Measurements from ENCODE around the gene CENPP. TPM values are rescaled to one million over a fixed set of nuclear protein-coding genes. Genes with fewer than 3 reads are reported as not detected.
A peak's percentile ranks its signal among the peaks of the same experiment; 100 is the strongest.

CENPP gene
- total RNA-seq, 4 donors from 2014 or later, result 2.8 to 51.2 (median 4.9) TPM

DNA sequence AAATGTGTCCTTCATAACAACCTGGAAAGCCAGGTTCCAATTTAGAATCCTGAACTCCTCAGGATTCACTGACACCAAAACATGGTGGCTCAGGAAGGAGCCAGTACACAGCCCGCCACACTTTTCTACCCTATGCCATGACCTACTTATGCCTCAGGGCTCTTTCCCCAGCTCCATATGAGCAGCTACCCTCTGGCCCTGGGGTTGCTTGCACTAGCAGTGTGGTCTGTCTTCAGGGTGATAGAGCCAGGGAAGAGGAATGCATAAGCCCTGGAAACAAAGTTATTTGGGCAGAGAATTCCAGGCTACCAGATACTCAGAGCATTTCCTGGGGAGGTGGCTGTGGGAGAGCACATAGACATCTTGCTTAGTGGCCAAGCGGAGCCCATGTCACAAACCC is 225.0 kb downstream of the CENPP start:
- Histone ChIP-seq H3K4me1 (no peaks in the 10 kb centered on the region), H3K36me3 (no peaks in the 10 kb centered on the region), H3K27me3 (no peaks in the 10 kb centered on the region), H3K27ac (no peak overlapping the region), H3K9me3 (no peaks in the 10 kb centered on the region), H3K4me3 (no peak overlapping the region)
- TF ChIP-seq POLR2A (IDR thresholded peaks at IDR 0.05) (no peak), CTCF (IDR thresholded peaks at IDR 0.05) (no peak)
- no peak for DNase-seq

GRCh38 chr9:92558612-92559374 is 233.0 kb downstream of the CENPP start:
- no peak for DNase-seq
- no peak for TF ChIP-seq CTCF (IDR thresholded peaks at IDR 0.05)
- TF ChIP-seq POLR2A (IDR thresholded peaks at IDR 0.05), result no peak
- Histone ChIP-seq H3K27me3 (no peaks in the 10 kb centered on the region), H3K27ac (no peak overlapping the region), H3K4me3 (no peak overlapping the region), H3K9me3 (no peaks in the 10 kb centered on the region), H3K36me3 (no peaks in the 10 kb centered on the region), H3K4me1 (no peaks in the 10 kb centered on the region)

DNA sequence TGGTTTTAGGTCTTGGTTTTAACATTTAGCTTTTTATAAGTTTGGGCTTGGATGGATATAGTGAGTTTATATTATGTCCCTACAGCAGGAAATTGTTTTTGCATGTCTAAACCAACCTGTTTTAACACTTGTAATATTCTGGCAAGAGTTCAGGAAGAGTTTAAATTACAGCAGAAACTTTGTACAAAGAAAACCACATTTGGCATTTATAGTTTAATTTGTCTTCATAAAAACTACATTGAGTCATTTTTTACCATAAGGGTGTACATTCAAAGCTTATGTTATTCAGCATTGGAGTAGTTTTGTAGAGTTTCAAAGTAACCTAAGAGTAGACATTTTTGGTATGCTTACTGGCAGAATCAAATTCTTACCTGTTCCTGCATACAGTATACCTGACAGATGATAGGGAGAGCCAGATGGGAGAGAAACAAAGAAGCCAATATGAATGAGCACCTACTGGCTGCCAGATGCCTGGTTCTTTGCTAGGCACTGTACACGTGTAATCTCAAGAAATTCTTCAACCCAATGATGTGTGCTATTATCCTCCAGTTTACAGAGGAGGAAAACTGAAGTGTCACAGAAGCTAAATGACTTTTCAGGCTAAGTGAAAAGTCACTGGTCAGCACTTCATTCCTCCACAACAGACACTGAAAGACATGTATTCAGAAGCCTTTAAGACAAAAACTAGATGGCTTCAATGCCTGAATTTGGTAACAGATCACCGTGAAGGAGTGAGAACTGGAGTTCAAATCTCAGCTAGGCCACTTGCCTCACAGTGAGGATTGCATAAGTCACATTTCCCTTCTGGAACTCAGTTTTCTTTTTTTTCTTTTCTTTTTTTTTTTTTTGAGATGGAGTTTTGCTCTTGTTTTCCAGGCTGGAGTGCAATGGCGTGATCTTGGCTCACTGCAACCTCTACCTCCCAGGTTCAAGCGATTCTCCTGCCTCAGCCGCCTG is 235.9 kb downstream of the CENPP start:
- DNase-seq, result no peak
- TF ChIP-seq CTCF (IDR thresholded peaks at IDR 0.05), result no peak
- no peak for TF ChIP-seq POLR2A (IDR thresholded peaks at IDR 0.05)
- Histone ChIP-seq H3K9me3 (no peaks in the 10 kb centered on the region), H3K4me3 (no peak overlapping the region), H3K4me1 (no peaks in the 10 kb centered on the region), H3K27ac (peak overlapping the region in 2 of 4 donors; percentile 7 to 56), H3K36me3 (no peaks in the 10 kb centered on the region), H3K27me3 (no peaks in the 10 kb centered on the region)

DNA sequence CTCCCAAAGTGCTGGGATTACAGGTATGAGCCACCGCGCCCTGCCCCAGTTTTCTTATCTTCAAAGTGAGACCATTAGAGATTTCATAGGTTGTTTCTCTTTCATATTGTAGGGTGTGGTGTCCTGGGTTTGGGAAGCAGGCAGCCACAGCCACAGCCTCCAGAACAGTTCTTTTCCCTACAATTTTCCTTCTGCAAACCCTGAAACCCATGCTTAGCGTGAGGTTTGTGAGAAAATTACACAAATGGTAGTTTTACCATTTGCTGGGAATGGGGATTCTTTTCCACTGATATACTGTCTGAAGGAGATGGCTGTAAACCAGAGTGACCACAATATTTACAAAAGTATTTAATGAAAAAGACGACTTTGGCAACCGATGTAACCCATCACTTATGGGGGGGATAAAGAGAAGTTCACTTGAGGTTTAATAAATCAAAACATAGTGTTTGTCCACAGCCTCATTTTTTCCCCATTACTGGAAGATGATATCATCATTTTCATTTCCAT is 236.8 kb downstream of the CENPP start:
- TF ChIP-seq POLR2A (IDR thresholded peaks at IDR 0.05) (no peak), CTCF (IDR thresholded peaks at IDR 0.05) (no peak)
- H3K4me1 ChIP-seq, result no peaks in the 10 kb centered on the region

DNA sequence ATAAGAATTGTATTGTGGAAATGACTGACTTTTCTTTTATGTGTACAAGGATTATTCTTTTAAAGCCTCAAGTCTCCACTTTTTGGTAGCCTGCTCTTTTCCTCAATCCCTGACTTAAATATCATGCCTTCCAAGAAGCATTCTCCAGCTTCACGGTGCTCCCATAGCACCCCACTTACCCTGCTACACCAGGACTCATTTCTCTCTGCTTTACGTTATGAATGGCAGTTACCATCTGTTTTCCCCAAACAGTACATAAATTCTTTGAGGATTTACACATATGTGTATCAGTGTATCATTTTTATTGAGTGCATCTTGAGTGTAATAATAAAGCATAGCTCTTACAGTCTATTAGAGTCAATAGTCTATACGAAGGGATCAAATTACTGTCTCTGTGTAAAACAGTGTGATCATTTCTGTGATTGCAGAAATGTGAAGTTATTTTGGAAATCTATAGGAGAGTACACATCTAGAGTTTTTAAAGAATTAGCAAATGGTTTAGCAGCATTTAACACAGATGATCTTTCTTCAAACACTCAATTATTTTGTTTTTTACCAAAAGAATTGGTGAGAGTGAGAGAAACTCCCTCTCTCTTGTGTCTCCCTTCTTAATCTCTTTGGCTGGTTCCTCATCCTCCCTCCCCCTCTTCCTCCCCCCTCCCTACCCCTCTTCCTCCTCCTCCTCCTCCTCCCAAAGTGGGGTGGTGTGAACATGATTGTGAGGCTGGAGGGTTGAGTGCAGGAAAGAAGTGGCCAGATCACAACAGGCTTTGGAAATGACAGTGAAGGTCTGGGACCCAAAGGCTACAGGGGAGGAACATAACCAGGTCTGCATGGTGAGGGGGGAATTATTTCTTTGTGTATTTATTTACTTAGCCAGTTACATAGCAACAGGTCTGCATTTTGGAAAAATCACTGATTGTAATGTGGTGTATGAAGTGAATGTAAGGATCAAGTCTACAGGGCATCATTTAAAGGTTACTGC is 237.7 kb downstream of the CENPP start:
- H3K9me3 ChIP-seq, result no peaks in the 10 kb centered on the region
- no peaks in the 10 kb centered on the region for H3K4me1 ChIP-seq
- DNase-seq, result no peak
- no peaks in the 10 kb centered on the region for H3K36me3 ChIP-seq
- H3K27me3 ChIP-seq, result no peaks in the 10 kb centered on the region
- TF ChIP-seq CTCF (IDR thresholded peaks at IDR 0.05) (no peak), POLR2A (IDR thresholded peaks at IDR 0.05) (no peak)
- H3K4me3 ChIP-seq, result no peak overlapping the region
- H3K27ac ChIP-seq, result peak overlapping the region in 1 of 4 donors; percentile 11

More for the DNA sequence above, 236.8 kb downstream of the CENPP start:
- Histone ChIP-seq H3K27me3 (no peaks in the 10 kb centered on the region), H3K27ac (peak overlapping the region in 3 of 4 donors; percentile 7 to 56 (median 19)), H3K4me3 (no peak overlapping the region), H3K9me3 (no peaks in the 10 kb centered on the region), H3K36me3 (no peaks in the 10 kb centered on the region)
- no peak for DNase-seq
